HG03520 (cell line): ENCODE results near the gene APOLD1.
"Not testable (repeated sequence)": the region's sequence is repeated elsewhere in the genome, so short reads cannot be mapped to it uniquely, and the experiment has no call there.

Experiments
- ATAC-seq: cut with Tn5 transposase; IDR thresholded peaks from one replicate; pipeline ENCODE4 v1.9.1; 2021; ENCODE audit warnings: mild to moderate bottlenecking, moderate library complexity; ENCODE audit not compliant: unreplicated experiment

APOLD1 gene

DNA sequence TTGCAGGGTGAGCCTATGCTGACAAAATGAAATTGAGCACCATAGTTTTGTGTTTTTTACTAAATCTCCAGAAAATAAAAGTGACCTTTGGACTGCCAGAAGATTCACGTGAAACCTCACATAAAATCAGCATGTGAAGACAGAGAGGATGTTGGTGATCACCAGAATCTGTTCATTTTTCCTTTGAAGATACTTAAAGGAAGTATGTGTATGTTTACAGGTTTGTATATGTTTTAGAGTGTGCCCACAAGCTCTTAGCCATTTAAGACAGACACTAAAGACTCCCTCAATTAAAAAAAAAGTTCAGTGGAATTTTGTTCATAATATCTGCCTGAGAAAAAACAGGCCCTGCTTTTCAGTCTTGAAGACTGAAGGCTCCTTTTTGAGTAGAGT lies 53.5 kb downstream of the APOLD1 start:
- no peak for ATAC-seq

DNA sequence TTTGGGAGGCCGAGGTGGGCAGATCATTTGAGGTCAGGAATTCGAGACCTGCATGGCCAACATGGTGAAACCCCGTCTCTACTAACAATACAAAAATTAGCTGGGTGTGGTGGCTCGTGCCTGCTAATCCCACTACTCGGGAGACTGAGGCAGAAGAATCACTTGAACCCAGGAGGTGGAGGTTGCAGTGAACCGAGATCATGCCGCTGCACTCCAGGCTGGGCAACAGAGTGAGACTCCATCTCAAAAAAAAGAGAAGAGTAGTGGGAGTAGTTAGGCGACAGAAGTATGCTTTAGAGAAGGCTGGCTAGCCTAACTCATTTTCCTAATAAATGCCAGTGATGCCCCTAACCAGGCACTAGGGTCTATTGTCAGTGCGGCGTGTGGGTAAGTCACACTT lies 54.0 kb downstream of the APOLD1 start:
- not testable (repeated sequence) for ATAC-seq

DNA sequence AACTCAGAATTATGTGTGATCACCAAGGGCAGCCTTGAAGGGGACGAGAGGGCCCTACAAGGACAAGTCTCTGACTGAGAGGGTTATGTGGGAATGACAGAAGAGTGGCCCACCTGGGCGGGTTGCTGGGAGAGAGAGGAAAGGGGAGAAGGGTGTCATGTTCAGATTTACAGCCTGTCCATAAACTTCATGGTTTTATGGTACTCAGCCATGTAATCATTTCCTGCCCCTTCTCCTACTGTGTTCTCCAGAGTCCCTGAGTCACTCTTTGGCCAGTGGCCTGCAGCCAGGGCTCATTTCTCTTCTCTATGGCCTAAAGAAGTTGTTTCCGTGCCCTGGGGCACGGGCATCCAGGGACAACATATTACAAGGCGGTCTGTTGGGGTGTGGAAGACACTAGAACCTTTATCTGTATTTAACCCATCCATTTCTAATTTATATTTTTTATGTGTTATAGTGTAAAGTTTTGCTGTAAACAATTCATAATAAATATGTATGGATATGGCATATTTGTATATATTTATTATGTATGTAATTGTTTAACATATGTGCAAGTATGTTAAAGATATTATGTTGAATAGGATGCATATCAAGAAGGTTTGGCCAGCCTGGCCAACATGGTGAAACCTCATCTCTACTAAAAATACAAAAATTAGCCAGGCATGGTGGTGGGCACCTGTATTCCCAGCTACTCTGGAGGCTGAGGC lies 54.6 kb downstream of the APOLD1 start:
- ATAC-seq, result no peak

DNA sequence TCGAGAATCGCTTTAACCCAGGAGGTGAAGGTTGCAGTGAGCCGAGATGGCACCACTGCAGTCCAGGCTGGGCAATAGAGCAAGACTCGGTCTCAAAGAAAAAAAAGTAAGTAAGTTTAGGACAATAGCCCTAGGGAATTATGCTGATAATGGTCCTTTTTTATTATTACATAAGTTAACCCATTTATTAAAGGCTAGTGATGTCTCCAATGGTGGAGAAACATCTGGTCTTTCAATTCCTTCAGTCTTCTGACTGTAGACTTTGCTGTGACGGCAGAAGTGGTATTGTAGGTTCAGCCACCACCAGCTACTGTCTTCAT lies 55.1 kb downstream of the APOLD1 start:
- no peak for ATAC-seq
